ENCODE measurements around the gene TSPAN9. TPM values are rescaled to one million over a fixed set of nuclear protein-coding genes. Genes with fewer than 3 reads are reported as not detected.

The TSPAN9 gene
- polyA plus RNA-seq, 1 experiment = 67.0 TPM

DNA sequence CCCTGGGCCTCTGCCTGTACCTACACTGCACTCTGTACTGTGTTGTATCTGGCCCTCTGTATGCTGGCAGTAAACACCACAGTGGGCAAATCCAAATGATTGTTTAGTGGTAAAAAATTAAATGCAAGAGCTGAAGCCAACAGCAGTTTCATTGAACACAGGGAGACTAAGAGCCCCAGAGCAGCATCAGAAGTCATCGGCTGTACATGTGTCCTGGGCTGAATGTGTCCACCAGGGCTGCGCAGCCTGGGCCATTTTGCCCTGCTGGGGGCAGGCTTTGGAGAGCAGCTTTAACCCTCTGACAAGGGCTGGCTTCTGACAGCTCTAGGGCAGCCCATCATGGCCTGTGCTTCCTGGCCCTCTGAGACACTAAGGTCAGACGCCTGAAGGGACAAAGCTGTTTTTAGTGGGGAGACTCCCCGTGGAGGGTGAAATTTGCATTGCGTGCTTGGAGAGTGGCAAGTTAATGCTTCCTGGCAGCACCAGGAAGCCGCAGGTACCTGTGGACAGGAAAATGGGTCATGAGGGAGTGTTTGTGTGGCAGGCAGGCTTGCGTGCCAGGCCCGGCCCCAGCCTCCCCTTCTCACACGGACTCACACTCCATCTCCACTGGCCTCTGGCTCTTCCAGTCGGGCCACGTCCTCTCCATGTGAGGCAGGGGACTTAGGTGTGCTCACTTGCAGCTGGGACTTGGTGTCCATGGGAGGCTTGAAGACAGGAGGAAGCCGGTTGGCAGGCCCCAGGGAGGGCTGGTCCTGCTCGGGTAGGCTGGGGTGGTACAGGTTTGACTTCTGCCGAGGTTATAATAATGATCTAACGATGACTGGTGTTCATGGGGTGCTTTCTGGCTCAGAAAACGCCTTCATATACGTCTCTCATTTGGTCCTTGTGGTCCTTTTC is 150.1 kb downstream of the TSPAN9 start:
- CTCF ChIA-PET = interaction anchor here (0.5 to 1.6 kb wide), 3 partner anchors 48 to 1313 kb away, joined by 3 to 4 read pairs (median 3); no protein-coding TSS in a partner anchor
- Histone ChIP-seq H3K36me3 (ENCODE audit: control insufficient read depth, insufficient read depth, low read length) (no peaks in the 10 kb centered on the region), H3K27me3 (ENCODE audit: control insufficient read depth, insufficient read depth, low read length) (no peaks in the 10 kb centered on the region), H3K4me3 (ENCODE audit: low read depth, low read length) (no peak overlapping the region)
- DNase-seq (ENCODE audit: low read depth) = no peak
- TF ChIP-seq, protein P1, sequence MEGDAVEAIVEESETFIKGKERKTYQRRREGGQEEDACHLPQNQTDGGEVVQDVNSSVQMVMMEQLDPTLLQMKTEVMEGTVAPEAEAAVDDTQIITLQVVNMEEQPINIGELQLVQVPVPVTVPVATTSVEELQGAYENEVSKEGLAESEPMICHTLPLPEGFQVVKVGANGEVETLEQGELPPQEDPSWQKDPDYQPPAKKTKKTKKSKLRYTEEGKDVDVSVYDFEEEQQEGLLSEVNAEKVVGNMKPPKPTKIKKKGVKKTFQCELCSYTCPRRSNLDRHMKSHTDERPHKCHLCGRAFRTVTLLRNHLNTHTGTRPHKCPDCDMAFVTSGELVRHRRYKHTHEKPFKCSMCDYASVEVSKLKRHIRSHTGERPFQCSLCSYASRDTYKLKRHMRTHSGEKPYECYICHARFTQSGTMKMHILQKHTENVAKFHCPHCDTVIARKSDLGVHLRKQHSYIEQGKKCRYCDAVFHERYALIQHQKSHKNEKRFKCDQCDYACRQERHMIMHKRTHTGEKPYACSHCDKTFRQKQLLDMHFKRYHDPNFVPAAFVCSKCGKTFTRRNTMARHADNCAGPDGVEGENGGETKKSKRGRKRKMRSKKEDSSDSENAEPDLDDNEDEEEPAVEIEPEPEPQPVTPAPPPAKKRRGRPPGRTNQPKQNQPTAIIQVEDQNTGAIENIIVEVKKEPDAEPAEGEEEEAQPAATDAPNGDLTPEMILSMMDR (IDR thresholded peaks at IDR 0.05; ENCODE audit: insufficient read depth, low read depth, low read length) = no peak
- POLR2A ChIA-PET = no interaction called here

DNA sequence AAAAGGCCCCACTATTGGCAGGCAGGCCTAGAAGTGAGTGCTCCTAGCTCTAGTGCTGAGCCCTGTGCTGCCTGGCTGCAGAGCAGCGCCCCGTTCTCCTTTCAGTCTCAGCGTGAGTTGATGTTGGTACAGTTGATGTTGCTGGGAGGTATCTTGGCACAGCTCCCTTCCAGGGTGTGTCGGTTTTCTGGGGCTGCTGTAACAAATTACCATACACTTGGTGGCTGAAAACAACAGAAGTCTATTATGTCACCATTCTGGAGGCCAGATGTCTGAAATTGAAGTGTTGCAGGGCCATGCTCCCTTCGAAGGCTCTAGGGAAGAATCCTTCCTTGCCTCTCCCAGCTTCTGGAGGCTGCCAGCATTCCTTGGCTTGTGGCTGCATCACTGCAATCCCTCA is 151.4 kb downstream of the TSPAN9 start:
- DNase-seq (ENCODE audit: low read depth) = no peak
- TF ChIP-seq, protein P1 (IDR thresholded peaks at IDR 0.05; ENCODE audit: insufficient read depth, low read depth, low read length) = no peak
- POLR2A ChIA-PET = no interaction called here
- Histone ChIP-seq H3K4me3 (ENCODE audit: low read depth, low read length) (no peak overlapping the region), H3K36me3 (ENCODE audit: control insufficient read depth, insufficient read depth, low read length) (no peaks in the 10 kb centered on the region), H3K27me3 (ENCODE audit: control insufficient read depth, insufficient read depth, low read length) (no peaks in the 10 kb centered on the region)
- CTCF ChIA-PET = interaction anchor here (0.5 to 1.6 kb wide), 2 partner anchors 20 to 47 kb away, joined by 4 read pairs; no protein-coding TSS in a partner anchor

DNA sequence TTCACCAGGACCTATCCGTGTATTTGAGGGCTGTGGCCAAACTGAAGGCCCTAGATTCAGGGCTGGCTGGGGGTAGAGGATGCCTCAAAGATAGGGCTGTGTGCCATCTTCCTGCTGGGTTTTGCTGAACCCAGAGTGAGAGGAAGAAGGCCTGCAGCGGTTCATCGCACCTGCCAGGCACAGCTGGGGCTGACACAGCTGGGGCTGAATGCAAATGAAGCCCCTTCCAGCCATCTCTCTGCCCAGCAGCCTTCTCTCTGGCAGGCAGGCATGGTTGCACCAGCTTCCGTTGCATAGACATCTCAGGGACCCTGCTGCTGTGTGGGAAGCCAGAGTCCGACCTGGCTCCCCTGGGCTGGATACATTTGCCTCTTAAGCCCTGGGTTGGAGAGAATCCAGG is 152.4 kb downstream of the TSPAN9 start:
- DNase-seq (ENCODE audit: low read depth) = no peak
- H3K27me3 ChIP-seq (ENCODE audit: control insufficient read depth, insufficient read depth, low read length) = no peaks in the 10 kb centered on the region
- H3K4me3 ChIP-seq (ENCODE audit: low read depth, low read length) = no peak overlapping the region
- no peaks in the 10 kb centered on the region for H3K36me3 ChIP-seq (ENCODE audit: control insufficient read depth, insufficient read depth, low read length)
- POLR2A ChIA-PET = no interaction called here
- CTCF ChIA-PET = no interaction called here
- TF ChIP-seq, protein P1 (IDR thresholded peaks at IDR 0.05; ENCODE audit: insufficient read depth, low read depth, low read length) = no peak

DNA sequence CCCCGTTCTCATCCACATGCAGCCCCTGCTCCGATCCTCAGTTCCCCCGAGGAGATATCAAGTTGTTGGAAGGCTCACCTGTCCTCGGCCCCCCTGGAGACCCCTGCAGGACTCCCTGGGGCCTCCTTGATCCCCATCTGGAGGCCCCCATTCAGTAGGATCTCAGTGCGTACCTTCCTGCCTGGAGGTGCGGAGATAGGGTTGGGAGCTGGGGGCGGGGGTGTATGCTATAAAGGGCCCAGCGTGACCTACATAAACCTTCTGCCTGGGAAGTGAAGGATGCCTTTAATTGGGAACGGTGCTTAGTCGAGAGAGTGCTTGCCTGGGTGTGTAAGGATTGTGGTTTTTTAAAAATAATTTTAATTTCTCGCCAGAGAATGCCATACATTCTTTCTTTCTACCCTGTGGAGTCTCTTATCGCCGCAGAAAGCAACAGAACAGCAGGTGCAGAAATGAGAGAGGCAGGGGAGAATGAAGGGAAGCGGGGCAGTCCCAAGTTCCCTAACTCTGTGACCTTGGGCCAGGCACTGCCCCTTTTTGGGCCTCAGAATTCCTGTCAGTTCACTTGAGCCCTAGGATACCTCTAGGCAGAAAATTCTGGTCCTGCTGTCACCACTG is 153.7 kb downstream of the TSPAN9 start:
- TF ChIP-seq, protein P1 (IDR thresholded peaks at IDR 0.05; ENCODE audit: insufficient read depth, low read depth, low read length) = no peak
- ChIA-PET POLR2A (no interaction called here), CTCF (interaction anchor here (2.5 kb wide), 1 partner anchor 28 kb away, joined by 8 read pairs; no protein-coding TSS in a partner anchor)
- no peaks in the 10 kb centered on the region for H3K27me3 ChIP-seq (ENCODE audit: control insufficient read depth, insufficient read depth, low read length)
- H3K36me3 ChIP-seq (ENCODE audit: control insufficient read depth, insufficient read depth, low read length) = no peaks in the 10 kb centered on the region
- no peak overlapping the region for H3K4me3 ChIP-seq (ENCODE audit: low read depth, low read length)
- no peak for DNase-seq (ENCODE audit: low read depth)

DNA sequence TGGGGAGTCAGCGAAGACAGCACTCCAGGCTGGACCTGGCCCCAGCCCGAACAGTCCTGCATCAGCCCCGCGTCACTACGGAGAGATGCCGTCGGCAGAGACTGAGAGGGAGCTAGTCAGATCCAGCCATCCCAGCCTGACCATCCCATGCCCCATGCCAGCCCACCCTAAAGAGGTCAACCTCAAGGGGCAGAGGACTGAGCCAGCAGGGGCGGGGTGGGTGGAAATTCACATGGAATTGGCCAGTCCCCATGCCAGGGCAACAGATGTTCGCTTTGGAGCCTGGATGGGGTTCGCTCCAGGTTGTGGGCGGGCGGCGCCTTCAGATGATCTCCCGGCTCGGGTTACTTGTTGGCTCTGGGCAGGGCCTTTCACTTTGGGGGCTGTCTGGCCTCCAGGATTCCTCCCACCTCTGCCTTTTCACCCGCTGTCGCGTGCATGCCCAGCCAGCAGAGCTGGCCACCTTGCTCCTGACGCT is 154.3 kb downstream of the TSPAN9 start:
- Histone ChIP-seq H3K4me3 (ENCODE audit: low read depth, low read length) (no peak overlapping the region), H3K27me3 (ENCODE audit: control insufficient read depth, insufficient read depth, low read length) (no peaks in the 10 kb centered on the region), H3K36me3 (ENCODE audit: control insufficient read depth, insufficient read depth, low read length) (no peaks in the 10 kb centered on the region)
- CTCF ChIA-PET = interaction anchor here (2.5 kb wide), 1 partner anchor 29 kb away, joined by 8 read pairs; no protein-coding TSS in a partner anchor
- TF ChIP-seq, protein P1 (IDR thresholded peaks at IDR 0.05; ENCODE audit: insufficient read depth, low read depth, low read length) = no peak
- no peak for DNase-seq (ENCODE audit: low read depth)
- POLR2A ChIA-PET = no interaction called here
